K562 (cell line): Measurements from ENCODE around the gene CCDC187. TPM values are rescaled to one million over a fixed set of nuclear protein-coding genes. Genes with fewer than 3 reads are reported as not detected.

ENCODE experiments used
- CREB1 ChIP-seq, 2 experiments: sonication (generic) in 1 of 2; formaldehyde crosslinking in 1 of 2; IDR thresholded peaks; 2 replicates each; pipeline versions ENCODE4 v1.6.1 to v1.8.0; 2012 to 2022; ENCODE audit warnings: inconsistent platforms in 1 of 2, mild to moderate bottlenecking in 1 of 2, missing genetic modification reagents in 1 of 2, moderate library complexity in 1 of 2
- EWSR1 ChIP-seq: fragments of 450-650 bp; IDR thresholded peaks from 2 replicates; pipeline ENCODE4 v1.6.1; 2018; ENCODE audit warnings: borderline replicate concordance, mild to moderate bottlenecking, low read depth, moderate library complexity; ENCODE audit not compliant: partially characterized antibody
- HCFC1 ChIP-seq: IDR thresholded peaks from 2 replicates; pipeline ENCODE4 v1.6.1; 2012; ENCODE audit warnings: low read depth, low read length, improper control_type of control experiment
- L3MBTL2 ChIP-seq: fragments of 450-650 bp; IDR thresholded peaks from 2 replicates; pipeline ENCODE4 v1.6.1; 2016; ENCODE audit warnings: mild to moderate bottlenecking, moderate library complexity
- NR2C2 ChIP-seq, 2 experiments: fragments of 200-800 bp in 1 of 2; sonication (Bioruptor generic) in 1 of 2; sonication (generic) in 1 of 2; formaldehyde crosslinking in 1 of 2; IDR thresholded peaks; 2 replicates each; pipeline versions ENCODE4 v1.6.1 to v1.8.0; 2016 to 2022; ENCODE audit warnings: mild to moderate bottlenecking in 1 of 2, missing compliant biosample characterization in 1 of 2, missing genetic modification characterization in 1 of 2, missing genetic modification reagents in 1 of 2
- RAD21 ChIP-seq, 2 experiments: fragments of 250-450 bp in 1 of 2; fragments of 450-650 bp in 1 of 2; sonication (Bioruptor Pico) in 1 of 2; formaldehyde crosslinking in 1 of 2; IDR thresholded peaks in 1 of 2; conservative IDR thresholded peaks in 1 of 2; 2 replicates each; pipeline versions ENCODE4 v1.4.0 to v1.8.0; 2020 to 2022; ENCODE audit warnings: mild to moderate bottlenecking in 2 of 2, moderate library complexity in 1 of 2
- RBM17 ChIP-seq: fragments of 200-400 bp; formaldehyde crosslinking; IDR thresholded peaks from 2 replicates; pipeline ENCODE4 v1.6.1; 2017; ENCODE audit warnings: low read depth, mild to moderate bottlenecking, low read length, borderline replicate concordance
- SNIP1 ChIP-seq: fragments of 450-650 bp; IDR thresholded peaks from 2 replicates; pipeline ENCODE4 v1.7.1; 2017; ENCODE audit warnings: low read depth, mild to moderate bottlenecking
- TEAD4 ChIP-seq, 2 experiments: sonication (generic) in 1 of 2; formaldehyde crosslinking in 1 of 2; IDR thresholded peaks; 2 replicates each; pipeline versions ENCODE4 v1.6.1 to v1.8.0; 2012 to 2022; ENCODE audit warnings: borderline replicate concordance in 1 of 2, inconsistent platforms in 1 of 2, low read length in 1 of 2, mild to moderate bottlenecking in 1 of 2, missing genetic modification reagents in 1 of 2
- ZKSCAN3 ChIP-seq: fragments of 250-450 bp; sonication (Bioruptor Pico); IDR thresholded peaks from 2 replicates; pipeline ENCODE4 v1.4.0; 2020
- ZNF518B ChIP-seq: fragments of 250-450 bp; sonication (Bioruptor Pico); IDR thresholded peaks from 2 replicates; pipeline ENCODE4 v1.5.0; 2021; ENCODE audit warnings: mild to moderate bottlenecking, moderate library complexity
- polyA plus RNA-seq, 8 experiments: library from polyadenylated mRNA; depleted of rRNA in 4 of 8; stranded (reverse) in 5 of 8; unstranded in 3 of 8; fragments of >200 nt; fragmentation: Nextera tagmentation in 2 of 8; fragmentation: Illumina TruSeq in 1 of 8; extraction: Ambion mirVana in 2 of 8; extraction: Trizol in 1 of 8; gene quantifications; 2 replicates each; pipeline versions ENCODE4 v1.2.1 to v1.2.3, GENCODE V29; 2011 to 2014; ENCODE audit warnings: inconsistent platforms in 1 of 8, missing spikeins in 1 of 8
- total RNA-seq, 7 experiments: library from RNA; depleted of rRNA in 6 of 7; stranded (reverse); fragments of >200 nt in 6 of 7; fragmentation: Illumina TruSeq in 2 of 7; extraction: Trizol in 2 of 7; gene quantifications; 2 replicates each; pipeline versions ENCODE4 v1.2.1 to v1.2.3, GENCODE V29; 2011 to 2021; ENCODE audit warnings: low replicate concordance in 1 of 7
- TF ChIP-seq, protein P1 (sequence below): sonication (generic); formaldehyde crosslinking; IDR thresholded peaks from 2 replicates; pipeline ENCODE4 v1.8.0; 2023; ENCODE audit warnings: mild to moderate bottlenecking, missing genetic modification reagents
- TF ChIP-seq, protein P2 (sequence below): fragments of 200-800 bp; sonication (Bioruptor generic); IDR thresholded peaks from 2 replicates; pipeline ENCODE4 v1.6.1; 2017; ENCODE audit warnings: missing genetic modification characterization, missing compliant biosample characterization
- TF ChIP-seq, protein P3 (sequence below): fragments of 450-650 bp; formaldehyde crosslinking; IDR thresholded peaks from 2 replicates; pipeline ENCODE4 v1.4.0; 2020; ENCODE audit warnings: mild to moderate bottlenecking, moderate library complexity
- TF ChIP-seq, protein P4 (sequence below): fragments of 450-650 bp; formaldehyde crosslinking; IDR thresholded peaks from 2 replicates; pipeline ENCODE4 v1.4.0; 2020; ENCODE audit warnings: mild to moderate bottlenecking, mixed read lengths

The CCDC187 gene
- total and polyA plus RNA-seq, 9 of the 15 experiments (the other 6 are each of a cell fraction or from before 2014, with no cell fraction given): not detected

DNA sequence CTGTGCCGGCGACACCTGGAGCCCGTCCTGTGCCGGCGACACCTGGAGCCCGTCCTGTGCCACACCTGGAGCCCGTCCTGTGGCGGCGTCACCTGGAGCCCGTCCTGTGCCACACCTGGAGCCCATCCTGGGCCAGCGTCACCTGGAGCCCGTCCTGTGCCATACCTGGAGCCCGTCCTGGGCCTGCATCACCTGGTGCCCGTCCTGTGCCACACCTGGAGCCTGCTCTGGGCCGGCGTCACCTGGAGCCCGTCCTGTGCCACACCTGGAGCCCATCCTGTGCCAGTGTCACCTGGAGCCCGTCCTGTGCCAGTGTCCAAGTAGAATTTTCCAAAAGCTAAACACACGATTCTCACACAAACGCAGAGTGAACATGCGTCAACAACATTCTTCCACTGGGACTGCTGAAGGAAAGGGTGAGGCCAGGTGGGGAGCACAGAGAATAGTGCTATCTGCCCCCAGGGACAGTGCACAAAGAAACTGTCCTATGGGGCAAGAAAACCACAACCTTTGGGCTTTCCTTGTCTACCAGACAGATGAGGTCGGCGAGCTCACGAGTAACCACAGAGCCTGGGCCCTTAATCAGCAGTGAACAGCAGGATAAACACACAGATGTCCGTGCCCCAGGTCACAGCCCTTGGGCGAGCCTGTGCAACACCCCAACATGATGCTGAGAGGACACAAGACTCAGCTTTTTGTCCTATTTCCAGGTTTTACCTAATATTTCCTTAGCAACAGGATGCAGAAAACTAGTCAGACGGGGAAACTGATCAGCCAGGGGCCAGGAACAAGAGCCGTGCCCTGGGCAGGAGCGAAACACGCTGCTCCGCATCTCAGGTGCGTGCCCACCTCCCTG is 66.2 kb downstream of the CCDC187 start (continued):
- TF ChIP-seq, protein P1, sequence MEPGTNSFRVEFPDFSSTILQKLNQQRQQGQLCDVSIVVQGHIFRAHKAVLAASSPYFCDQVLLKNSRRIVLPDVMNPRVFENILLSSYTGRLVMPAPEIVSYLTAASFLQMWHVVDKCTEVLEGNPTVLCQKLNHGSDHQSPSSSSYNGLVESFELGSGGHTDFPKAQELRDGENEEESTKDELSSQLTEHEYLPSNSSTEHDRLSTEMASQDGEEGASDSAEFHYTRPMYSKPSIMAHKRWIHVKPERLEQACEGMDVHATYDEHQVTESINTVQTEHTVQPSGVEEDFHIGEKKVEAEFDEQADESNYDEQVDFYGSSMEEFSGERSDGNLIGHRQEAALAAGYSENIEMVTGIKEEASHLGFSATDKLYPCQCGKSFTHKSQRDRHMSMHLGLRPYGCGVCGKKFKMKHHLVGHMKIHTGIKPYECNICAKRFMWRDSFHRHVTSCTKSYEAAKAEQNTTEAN (CRISPR knock-in tag): no peak
- peak; percentile 54; the same call in 1 of the 2 replicates for TF ChIP-seq CREB1 (IDR thresholded peaks at IDR 0.05)
- TF ChIP-seq CREB1 (CRISPR knock-in tag; IDR thresholded peaks at IDR 0.05): no peak
- peak in 1 of 2 experiments; percentile 17; a peak in 2 of 4 replicates for TF ChIP-seq RAD21 (CRISPR knock-in tag; conservative IDR thresholded peaks at IDR 0.05 in 1 of 2, IDR thresholded peaks at IDR 0.05 in 1 of 2)
- no peak for TF ChIP-seq ZKSCAN3 (CRISPR knock-in tag)
- no peak for TF ChIP-seq EWSR1
- TF ChIP-seq, protein P2, sequence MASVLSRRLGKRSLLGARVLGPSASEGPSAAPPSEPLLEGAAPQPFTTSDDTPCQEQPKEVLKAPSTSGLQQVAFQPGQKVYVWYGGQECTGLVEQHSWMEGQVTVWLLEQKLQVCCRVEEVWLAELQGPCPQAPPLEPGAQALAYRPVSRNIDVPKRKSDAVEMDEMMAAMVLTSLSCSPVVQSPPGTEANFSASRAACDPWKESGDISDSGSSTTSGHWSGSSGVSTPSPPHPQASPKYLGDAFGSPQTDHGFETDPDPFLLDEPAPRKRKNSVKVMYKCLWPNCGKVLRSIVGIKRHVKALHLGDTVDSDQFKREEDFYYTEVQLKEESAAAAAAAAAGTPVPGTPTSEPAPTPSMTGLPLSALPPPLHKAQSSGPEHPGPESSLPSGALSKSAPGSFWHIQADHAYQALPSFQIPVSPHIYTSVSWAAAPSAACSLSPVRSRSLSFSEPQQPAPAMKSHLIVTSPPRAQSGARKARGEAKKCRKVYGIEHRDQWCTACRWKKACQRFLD (CRISPR knock-in tag): peak; percentile 53; the same call in 1 of the 2 replicates
- no peak for TF ChIP-seq ZNF518B (CRISPR knock-in tag)
- TF ChIP-seq RBM17: no peak
- no peak for TF ChIP-seq L3MBTL2
- TF ChIP-seq, protein P3, sequence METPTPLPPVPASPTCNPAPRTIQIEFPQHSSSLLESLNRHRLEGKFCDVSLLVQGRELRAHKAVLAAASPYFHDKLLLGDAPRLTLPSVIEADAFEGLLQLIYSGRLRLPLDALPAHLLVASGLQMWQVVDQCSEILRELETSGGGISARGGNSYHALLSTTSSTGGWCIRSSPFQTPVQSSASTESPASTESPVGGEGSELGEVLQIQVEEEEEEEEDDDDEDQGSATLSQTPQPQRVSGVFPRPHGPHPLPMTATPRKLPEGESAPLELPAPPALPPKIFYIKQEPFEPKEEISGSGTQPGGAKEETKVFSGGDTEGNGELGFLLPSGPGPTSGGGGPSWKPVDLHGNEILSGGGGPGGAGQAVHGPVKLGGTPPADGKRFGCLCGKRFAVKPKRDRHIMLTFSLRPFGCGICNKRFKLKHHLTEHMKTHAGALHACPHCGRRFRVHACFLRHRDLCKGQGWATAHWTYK (CRISPR knock-in tag): no peak
- TF ChIP-seq SNIP1: no peak
- no peak for TF ChIP-seq HCFC1
- peak; percentile 95 for TF ChIP-seq TEAD4 (IDR thresholded peaks at IDR 0.05; ENCODE audit: low read length)
- TF ChIP-seq TEAD4 (CRISPR knock-in tag; IDR thresholded peaks at IDR 0.05; ENCODE audit: borderline replicate concordance): no peak
- 0 out of 2 replicates have a peak, but pooled peaks have one; percentile 31 for TF ChIP-seq NR2C2 (CRISPR knock-in tag; IDR thresholded peaks at IDR 0.05)
- TF ChIP-seq NR2C2 (tag; IDR thresholded peaks at IDR 0.05): no peak
- TF ChIP-seq, protein P4, sequence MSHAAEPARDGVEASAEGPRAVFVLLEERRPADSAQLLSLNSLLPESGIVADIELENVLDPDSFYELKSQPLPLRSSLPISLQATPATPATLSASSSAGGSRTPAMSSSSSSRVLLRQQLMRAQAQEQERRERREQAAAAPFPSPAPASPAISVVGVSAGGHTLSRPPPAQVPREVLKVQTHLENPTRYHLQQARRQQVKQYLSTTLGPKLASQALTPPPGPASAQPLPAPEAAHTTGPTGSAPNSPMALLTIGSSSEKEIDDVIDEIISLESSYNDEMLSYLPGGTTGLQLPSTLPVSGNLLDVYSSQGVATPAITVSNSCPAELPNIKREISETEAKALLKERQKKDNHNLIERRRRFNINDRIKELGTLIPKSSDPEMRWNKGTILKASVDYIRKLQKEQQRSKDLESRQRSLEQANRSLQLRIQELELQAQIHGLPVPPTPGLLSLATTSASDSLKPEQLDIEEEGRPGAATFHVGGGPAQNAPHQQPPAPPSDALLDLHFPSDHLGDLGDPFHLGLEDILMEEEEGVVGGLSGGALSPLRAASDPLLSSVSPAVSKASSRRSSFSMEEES (CRISPR knock-in tag): no peak
